ENCODE measurements around the gene ABCB10.

GRCh38 chr1:229581485-229581884, 23.0 kb upstream of the ABCB10 start:
- no peak for TF ChIP-seq CTCF (IDR thresholded peaks at IDR 0.05; ENCODE audit: insufficient read depth, low read length, poor library complexity, severe bottlenecking)
- no peak for TF ChIP-seq EZH2phosphoT487 (conservative IDR thresholded peaks at IDR 0.05; ENCODE audit: low read length)

Measured in SU-DHL-6 (cell line).